A204.1 (cell line): ENCODE results near the gene THUMPD3.
A peak's percentile ranks its signal among the peaks of the same experiment; 100 is the strongest.

Source experiments
- FAIRE-seq: peaks from 2 replicates; lab custom pipeline; 2012; peaks lifted over from hg19 to GRCh38; lab: Jason Lieb, UNC

The THUMPD3 gene, protein sequence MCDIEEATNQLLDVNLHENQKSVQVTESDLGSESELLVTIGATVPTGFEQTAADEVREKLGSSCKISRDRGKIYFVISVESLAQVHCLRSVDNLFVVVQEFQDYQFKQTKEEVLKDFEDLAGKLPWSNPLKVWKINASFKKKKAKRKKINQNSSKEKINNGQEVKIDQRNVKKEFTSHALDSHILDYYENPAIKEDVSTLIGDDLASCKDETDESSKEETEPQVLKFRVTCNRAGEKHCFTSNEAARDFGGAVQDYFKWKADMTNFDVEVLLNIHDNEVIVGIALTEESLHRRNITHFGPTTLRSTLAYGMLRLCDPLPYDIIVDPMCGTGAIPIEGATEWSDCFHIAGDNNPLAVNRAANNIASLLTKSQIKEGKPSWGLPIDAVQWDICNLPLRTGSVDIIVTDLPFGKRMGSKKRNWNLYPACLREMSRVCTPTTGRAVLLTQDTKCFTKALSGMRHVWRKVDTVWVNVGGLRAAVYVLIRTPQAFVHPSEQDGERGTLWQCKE

DNA sequence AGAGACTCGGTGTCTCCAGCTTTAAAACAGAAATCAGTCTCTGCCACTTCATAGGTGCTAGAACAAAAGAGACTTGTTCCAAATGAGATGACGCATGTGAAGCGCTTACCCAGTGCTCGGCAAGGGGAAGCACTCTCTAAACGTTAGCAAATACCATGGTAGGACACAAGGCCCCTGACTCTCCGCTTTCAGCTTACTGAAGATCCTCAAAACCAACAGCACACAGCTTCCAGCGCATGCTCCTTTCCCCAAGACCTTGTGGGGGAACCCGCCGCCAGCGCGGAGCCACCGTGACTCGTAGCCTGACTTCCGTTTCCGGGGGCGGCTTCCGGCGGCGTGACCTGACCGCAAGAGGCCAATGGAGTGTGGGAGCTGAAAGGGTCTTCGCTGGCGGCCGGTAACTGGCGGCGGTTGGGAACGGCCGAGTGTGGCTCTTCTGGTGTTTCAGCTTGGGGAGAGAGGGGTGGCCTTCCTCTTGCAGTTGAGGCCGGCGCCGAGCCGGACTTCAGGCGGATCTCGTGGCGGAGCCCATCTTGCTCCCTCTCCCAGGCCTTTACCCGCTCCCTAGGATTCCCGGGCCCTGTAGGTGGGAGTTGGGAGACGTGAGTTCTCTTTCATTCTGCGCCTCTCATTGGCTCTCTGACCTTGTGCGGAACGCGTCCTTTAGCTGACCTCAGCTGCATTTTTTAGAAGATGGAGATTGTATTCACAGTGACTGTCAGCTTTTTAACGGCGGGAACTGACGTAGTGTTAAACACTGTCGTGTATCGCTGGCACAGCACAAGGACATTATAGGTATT lies at the start of gene THUMPD3:
Gene THUMPD3 (plus strand): TSS at position 324 of the 800 bp plus-strand sequence. CDS start 2,015 bp downstream, outside the sequence.
- FAIRE-seq, result peak; percentile 52

DNA sequence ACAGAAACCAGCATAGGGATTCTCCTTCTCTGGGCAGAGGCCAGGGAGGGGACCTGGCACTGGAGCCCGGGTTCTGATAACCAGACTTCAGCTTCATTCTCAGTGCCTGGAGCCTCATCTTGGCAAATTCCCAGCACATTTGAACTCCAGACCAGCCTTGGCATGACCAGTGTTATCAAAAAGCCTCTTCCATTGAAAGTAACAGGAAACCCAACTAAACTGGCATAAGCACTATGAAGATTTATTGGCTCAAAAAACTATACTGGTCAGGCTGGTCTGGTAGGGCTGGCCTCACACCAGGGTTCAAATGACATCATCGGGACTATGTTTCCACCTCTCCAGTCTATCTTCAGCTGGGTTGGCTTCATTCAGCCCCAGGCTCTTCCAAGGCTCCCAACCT lies 48.1 kb upstream of the THUMPD3 start:
- no peak for FAIRE-seq

DNA sequence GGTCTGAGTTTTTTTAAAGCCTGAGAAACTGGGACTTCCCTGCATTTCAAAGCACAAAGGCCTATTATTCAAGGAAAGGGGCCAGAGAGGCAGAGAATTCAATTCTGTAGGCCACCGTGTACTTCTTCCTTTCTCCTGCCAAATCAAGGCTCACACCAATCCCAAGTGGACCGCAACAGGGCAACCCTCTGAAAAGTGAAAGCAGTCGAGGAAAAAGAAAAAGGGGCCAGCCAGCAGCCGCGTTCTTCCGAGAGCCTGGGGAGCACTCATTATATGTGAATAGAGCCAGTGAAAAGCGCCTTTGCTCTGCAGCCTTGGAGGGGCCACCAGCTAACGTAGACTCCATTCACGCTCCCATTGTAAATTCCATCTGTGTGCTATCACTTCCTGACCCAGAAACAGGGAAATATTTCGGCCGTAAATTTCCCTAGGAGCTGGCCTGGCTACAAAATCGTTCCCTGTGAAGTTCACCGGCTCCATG lies 45.9 kb upstream of the THUMPD3 start:
- peak; percentile 96 for FAIRE-seq

DNA sequence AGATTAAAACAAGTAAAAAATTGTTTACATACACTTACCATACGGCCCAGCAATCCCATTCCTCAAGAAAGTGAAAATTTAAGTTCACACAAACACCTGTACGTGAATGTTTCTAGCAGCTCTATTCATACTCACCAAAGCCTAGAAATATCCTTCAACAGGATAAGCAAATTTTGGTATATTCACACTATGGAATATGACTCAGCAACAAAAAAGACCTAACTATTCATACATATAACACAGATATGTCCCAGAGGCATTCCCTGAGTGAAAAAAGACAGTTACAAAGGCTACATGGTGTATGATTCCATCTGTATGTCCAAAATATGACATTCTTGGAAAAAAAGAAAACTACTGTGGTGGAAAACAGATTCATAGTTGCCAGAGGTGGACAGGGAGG lies 40.1 kb upstream of the THUMPD3 start:
- FAIRE-seq, result no peak

DNA sequence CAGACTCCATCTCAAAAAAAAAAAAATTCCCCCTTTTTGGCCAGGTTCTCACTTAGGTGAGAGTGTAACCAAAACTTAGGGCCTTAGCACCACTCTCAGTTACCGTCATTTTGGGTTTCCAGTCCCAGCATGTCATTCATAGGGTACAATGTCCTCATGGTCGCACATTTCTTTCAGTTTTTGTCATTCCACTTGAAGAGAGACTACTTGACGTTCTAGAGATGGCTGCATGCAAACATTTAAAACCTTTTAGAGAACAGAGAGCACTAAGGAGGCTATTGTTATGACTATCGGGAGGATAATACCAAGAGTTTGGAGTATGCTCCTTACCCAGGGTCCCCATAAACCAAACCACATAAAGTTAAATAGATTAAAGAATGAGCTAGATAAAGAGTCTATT lies 37.9 kb upstream of the THUMPD3 start:
- no peak for FAIRE-seq

DNA sequence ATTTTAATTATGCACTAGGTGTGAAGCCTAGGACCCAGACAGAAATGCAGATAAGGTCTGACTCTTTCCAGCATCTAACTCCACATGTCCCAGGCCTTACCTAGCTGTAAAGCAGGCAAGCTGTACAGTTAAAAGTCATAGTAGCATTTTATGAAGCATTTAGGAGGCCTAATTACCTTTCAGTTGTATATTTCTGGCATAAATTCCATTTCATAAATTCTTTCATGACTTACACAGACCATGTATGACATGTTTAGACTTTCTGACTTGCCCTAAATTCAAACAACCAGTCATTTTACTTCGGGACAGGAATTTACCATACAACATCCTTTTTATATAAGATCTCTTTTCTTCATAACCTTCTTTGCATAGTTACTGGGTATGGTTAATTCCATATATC lies 35.3 kb upstream of the THUMPD3 start:
- FAIRE-seq, result no peak

DNA sequence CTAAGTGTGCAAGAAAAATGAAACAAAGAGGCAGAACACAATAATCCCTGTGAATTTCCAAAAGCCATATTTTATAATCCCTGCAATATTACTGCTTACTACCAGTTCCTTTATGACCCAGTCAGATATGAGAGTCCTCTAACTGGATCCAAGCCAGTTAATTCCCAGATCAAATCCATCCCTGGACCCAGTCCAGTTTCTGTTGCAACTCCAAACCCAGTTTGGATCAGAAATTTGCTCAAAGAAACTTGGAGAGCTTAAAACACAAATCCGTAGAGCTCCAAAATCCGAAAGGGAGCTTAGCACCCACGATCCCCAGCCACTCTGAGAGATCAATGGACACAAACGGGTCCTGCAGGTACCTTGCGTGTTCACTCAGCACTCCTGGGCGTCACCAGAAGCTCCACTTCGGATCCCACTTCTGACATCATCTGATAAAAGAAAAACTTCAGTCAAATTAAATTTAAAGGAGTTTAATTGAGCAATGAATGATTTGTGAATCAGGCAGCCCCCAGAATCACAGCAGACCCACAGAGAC lies 32.6 kb upstream of the THUMPD3 start:
- FAIRE-seq, result no peak

DNA sequence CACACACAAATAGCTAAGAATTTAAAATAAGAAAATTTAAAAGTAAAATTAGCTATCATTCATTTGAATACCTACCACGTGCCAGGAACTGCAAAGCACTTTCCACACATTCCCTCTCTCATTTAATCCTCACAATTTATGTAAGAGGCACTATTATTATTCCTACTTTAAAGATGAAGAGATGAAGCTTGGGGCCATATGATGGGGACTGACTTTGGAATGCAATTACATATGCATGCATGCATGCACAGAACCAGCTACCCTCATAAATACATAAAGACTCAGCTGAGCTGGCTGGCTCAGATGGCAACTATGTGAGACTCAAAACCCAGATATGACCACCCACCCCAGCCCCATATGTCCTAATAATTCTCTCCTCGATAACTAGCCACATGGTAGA lies 31.7 kb upstream of the THUMPD3 start:
- no peak for FAIRE-seq

DNA sequence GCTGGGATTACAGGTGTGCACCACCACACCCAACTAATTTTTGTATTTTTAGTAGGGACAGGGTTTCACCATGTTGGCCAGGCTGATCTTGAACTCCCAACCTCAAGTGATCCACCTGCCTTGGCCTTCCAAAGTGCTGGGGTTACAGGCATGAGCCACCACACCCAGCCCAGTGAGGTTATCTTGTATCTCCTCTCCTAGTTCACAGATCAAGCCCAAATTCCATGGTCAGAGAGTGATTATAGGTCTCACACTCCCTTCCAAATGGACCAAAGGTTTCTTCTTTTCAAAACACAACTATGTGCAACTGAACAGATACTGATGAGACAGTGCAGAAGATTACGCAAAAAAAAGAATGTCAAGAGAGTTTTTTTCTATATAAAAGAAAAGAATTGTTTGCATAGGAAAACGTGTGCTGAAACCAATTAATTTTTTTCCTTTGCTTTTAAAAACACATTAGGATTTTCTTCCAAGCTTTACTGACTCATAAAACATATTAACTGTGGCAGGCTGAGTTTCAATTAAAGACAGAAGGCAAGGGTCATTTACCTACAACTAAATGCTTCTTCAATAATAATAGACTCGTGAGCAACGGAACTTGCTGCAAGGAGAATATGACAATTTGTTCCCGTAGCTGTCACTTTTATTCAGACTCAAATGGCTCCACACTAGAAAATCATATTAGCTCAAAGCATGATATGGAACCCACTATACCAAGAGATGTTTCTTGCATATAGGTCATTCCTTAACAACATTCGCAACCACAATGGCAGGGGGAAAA lies 30.4 kb upstream of the THUMPD3 start:
- FAIRE-seq, result no peak

DNA sequence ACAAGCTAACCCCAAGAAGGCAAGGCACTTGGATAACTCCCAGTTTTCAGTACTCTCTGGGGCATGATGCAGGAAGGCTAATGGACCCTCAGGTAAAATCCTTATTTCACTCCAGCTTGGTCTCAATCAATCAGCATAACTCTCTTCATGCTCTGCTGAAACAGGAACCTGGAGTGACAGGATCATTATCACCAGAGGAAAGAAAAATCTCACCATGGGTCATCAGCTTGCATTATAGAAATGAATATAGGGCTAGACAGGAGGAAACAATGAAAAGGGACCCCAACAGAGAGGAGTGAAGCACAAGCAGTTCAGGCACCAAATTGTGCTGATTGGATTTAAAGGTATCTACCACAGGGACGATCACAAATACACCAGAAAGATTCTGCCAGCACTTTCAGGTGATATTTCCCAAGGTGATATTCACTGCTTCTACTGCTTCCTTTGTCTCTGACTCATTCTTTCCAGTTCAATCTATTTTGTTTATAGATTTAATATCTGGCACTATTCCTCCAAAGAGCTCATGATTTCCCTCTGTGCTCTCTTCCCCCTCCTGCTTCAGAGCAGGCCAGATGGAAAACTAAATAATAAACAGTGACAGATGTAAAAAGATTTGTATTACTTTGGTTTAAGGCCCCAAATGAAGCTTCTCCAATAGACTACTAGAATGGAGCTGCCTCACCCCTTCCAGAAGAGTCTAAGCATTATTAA lies 22.9 kb upstream of the THUMPD3 start:
- FAIRE-seq, result no peak

DNA sequence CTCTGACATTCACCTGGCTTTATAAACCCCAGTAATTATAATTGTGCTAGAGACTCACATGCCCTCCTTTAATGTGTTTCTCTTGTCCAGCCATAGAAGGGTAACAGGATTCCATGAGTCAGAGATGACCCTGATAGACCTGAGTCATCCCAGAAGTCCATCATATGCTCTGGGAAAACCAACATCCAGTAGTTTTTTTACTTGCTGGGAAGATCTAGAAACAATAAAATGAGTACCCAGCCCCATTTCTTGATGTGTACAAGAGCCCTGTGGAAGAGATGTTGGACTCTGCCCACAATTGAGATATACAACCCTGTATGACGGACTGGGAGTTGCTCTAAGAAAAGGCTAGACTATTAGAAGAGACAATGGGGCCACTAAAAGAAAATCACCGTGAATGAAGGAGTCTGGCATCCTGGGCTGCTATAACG lies 22.4 kb upstream of the THUMPD3 start:
- no peak for FAIRE-seq

DNA sequence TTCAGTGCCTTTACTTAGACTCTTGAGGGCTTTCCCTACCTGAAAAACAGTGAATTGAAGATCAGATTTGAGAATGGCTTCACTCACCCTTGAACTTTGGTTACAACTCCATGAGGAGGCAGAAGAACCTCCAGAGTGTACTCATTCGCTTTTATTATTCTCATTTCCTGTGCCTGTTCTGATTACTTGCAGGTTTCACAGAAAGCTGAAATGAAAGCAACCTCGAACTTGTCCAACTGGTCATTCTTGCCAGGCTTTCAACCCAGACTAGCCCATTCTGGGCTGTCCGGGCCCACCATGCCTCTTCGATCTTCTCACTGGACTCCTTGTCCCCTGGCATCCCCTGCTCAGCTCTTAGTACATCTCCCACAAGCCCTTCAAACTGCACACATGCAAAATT lies 20.2 kb upstream of the THUMPD3 start:
- FAIRE-seq, result no peak

DNA sequence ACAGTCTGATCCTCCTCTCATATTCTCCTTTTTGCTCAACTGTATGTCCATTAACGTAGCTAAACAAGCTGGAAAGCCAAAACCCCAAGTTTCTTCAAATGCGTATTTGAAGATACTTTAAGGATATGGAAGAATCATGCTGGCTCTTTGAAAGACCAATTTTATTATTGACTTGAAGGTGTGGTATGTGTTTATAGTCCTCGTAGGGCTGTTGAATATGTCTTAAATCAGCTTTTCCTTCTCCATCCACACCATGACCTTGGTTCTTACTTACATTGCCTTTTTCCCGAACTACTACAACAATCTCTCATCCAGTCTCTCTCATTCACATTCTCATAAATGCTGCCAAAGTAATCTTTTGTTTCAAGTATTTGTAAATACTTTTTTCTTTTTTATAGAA lies 19.7 kb upstream of the THUMPD3 start:
- FAIRE-seq, result no peak

DNA sequence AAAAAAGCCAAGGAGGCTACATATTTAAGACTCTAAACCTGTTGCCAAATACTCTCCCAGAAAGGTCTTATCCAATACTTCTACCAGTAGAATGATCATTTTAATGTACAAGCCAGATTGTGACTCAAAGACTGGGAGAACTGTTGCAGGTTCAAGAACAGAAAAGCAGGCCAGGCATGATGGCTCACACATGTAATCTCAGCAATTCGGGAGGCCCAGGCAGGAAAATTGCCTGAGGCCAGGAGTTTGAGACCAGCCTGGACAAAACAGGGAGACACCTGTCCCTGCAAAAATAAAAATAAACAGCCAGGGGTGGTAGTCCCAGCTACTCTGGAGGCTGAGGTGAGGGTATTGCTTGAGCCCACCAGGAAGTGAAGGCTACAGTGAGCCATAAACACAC lies 17.8 kb upstream of the THUMPD3 start:
- no peak for FAIRE-seq

DNA sequence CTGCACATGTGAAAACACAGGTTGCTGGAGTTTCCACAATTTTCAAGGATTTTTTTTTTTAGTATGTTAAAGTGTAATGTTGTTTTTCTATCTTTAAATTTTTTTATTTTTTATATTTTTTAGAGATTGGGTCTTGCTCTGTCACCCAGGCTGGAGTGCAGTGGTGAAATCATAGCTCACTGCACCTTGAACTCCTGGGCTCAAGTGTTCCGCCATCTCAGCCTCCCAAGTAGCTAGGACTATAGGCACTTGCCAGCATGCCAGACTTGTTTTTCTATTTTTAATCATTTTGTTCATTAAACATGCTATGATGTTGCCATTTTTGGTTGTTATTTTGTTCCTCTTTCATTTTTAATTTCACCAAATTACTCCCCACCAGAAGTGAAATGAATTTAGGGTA lies 16.7 kb upstream of the THUMPD3 start:
- FAIRE-seq, result no peak

DNA sequence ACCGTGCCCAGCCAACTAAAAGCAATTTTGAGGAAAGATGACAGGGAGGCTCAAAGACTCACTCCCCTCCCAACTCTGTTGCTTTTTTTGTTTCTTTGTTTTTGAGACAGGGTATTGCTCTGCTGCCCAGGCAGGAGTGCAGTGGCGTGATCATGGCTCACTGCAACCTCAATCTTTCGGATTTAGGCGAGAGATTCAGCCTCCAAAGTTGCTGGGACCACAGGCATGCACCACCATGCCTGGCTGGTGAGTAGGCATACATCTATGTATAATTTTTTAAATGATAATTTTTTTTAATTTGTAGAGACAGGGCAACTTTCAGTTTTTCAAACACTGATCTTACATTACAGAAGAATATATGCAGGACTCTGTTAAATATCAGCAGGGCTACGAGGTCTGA lies 15.8 kb upstream of the THUMPD3 start:
- no peak for FAIRE-seq

DNA sequence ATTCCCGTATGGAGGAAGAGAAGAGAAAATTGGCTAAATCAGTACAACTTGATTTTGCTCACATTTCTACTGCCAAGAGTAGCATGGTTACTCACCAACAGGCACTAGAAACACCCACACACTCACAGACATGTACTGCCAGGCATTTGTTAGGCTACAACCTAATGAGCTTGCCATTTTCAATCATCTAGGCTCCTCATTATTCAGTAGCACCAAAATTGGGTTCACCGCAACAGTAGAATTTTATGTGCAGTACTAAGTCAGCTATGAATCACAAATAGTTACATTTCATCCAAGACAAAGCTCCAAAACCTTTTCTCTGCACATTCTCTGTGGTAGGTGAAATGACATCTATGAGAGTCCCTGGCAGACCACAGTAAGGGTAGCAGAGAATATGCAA lies 15.0 kb upstream of the THUMPD3 start:
- no peak for FAIRE-seq

DNA sequence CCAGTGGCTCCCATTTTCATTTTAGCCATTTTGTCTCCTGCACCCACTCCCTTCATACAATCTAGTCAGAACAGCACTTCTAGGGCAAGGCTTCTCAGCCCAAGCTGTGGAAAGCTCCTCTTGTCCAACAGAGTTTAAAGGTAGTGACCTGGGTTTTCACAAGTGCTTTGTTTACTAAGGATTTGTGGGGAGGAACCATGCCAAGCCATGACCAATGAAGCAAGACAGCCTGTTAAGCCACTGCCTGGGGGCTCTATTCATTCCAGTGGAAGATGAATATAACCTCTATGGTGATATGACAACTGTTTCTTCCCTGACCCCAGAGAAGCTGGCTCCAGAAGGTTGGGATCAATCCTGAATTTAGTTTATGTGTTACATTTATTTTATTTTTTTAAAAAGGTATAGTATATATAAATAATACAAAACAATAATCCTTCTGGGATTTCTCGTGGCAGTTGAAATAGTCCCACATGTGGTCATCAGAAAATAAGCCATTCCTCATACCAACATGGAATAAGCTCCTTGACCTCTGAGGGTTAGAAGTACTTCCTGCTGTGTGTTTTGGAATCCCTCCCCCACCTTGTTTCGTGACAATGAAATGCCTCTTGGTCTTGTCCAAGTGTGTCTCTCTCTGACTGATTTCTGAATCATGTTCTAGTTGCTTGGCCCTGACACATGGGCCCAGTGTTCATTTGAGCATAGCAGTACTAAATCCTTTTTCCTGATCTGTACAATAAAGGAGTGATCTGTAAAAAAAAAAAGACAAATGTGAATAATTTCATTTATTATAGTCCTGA lies 13.3 kb upstream of the THUMPD3 start:
- FAIRE-seq, result no peak

DNA sequence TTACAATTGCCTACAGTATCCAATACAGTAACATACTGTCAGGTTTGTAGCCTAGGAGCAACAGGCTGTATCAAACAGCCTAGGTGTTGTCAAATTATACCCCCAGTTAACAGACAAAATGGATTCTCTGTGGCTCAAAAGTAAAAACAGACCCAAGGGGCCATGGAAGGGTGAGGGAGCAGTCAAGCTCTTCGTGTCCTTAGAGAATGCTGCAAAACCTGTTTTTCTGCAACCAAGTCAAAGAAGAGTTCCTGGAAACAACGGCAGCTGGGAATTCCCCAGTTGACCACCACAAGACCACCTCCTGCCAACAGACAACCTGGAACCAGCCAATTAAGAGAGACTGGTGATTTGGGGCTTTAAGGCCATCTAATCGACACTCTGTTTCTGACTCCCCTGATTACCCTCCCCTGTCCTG lies 11.1 kb upstream of the THUMPD3 start:
- no peak for FAIRE-seq

DNA sequence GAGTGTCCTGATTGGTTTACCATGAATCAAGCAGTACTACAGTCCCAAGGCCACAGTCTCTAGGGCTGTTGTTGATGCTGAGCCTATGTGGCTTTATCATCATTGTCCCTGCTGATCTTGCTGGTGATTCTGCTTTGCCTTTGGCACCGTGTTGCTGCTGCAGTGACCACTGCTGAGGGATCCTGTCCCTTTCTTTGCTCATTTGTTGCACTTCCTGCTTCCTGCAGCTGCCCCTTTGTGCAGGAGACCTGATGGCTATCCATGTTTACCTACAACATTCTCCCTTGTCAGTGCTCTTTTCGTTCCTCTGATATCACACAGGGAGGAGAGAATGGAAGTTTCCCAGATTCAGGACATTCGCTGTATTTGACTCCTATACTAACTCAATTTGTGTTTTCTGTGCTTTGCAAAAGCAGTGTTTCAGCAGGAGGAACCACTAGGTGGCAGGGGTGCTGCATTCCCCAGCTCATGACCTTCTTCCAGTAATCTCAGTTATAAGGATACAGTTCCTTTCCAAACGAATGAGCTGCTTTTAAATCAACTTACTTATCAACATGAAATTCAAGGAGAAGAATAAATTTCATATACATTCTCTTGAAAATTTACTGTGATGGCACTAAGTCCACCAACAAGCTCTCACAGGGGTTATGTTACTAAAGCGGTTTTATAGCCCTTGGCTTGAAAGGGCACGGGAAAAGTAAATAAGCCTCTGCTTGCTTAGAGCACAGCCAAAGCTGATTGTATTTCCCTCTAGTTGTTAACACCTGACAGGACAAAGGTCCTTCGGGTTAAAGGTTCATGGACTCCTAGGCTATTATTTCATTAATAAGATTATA lies 9.7 kb upstream of the THUMPD3 start:
- FAIRE-seq, result peak; percentile 89
